Stimulated activated CD4-positive, alpha-beta T cell treated with anti-CD3 and anti-CD28 coated beads, Interleukin-12 subunit alpha, Interleukin-12 subunit beta, amount 100 ng/mL, for 48 hours (primary cell): ENCODE measurements around the gene ZFP14.
"Not testable (repeated sequence)": the region's sequence is repeated elsewhere in the genome, so short reads cannot be mapped to it uniquely, and the experiment has no call there.

ENCODE experiments used
- DNase-seq, 3 donors: peaks; one replicate each; pipeline ENCODE4 v3.0.0-alpha.2; 2020; ENCODE audit warnings: low read depth in 2 of 3, low spot score in 1 of 3

The ZFP14 gene

DNA sequence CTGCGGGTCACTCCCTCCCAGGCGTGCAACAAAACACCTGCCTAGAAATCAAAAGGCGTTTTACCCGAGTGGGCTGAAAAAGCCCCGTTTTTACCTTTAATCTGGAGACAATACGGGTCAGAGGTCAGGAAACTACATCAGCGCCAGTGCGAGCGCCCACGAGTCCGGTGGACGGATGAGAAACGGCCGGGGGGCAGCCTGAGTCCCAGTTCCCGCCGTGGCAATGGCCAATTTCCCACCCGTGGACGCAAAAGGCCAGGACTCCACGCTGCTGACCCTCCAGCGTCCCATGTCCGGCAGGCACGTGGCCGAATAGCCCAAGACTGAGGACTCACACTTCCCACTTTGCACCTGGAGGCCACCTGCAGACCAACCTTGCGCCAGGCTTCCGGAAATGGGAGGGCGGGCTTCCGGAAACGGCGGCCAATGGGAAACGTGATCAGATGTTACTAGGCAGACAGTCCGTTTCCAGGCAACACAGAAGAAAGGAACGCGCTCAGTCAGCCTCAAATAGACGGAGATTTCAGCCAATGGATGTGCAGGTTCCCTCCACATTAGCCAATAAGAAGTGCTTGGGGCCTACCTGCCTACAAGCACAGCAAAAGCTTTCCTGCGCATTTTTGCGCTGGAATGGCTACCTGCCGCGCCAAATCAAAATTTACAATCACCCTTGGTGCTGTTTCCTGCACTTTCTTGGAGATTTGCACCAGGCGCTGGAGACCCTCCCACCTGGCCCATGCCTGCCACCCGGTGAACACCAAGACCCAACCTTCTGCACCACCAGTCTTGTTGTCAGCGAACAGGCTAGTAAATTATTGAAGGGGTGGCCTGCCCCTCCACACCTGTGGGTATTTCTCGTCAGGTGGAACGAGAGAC lies 47.4 kb downstream of the ZFP14 start:
- peak; percentile 32 to 40 (median 40) for DNase-seq

DNA sequence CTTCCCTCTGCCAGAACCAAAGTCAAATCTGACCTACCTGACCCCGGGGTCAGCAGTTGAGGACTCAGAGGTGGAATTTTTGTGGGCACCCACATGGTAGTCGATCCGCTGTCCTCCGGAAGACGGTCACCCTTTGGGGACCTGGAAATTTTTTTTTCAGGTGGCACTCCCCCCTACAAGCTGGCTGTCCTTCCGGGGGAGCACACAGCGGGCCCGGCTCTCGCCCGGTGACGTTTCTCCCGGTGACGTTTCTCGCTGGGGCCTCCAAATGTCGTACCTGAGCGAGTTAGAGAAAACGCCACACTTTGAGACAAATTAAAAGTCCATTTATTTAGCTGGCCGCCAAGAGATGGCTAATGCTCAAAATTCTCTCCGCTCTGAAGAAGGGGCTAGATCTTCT lies 48.8 kb downstream of the ZFP14 start:
- DNase-seq, result no peak

DNA sequence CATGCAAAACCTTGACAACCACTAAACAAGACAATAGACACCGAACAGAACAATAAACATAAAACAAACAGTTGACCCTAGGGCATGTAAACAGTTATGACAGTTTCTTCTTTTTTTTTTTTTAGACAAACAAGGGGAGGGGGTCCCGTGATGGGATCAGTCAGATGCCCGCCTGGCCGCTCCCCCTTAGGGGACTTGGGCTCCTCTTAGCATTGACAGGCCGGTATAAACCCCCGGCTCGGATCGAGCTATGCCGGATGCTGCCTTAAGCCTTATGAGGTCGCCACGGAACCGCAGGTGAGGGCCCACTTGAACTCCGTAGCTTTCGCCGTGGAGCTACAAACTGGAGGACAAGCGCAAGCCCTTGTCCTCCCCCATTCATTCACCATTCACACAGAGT lies 49.5 kb downstream of the ZFP14 start:
- DNase-seq, result not testable (repeated sequence)

DNA sequence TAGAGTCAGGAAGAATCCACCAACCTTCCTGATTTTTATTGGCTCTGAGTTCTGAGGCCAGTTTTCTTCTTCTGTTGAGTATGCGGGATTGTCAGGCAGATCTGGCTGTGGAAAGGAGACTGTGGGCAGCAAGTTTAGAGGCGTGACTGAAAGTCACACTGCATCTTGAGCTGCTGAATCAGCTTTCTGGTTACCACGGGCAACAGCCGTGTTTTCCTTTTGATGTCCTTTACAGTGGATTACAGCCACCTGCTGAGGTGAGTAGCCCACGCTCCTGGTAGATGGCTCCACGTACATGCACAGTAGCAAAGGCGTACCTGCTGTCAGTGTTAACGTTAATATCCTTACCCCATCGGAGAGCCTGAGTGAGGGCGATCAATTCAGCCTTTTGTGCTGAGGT lies 52.4 kb downstream of the ZFP14 start:
- DNase-seq, result not testable (repeated sequence)

DNA sequence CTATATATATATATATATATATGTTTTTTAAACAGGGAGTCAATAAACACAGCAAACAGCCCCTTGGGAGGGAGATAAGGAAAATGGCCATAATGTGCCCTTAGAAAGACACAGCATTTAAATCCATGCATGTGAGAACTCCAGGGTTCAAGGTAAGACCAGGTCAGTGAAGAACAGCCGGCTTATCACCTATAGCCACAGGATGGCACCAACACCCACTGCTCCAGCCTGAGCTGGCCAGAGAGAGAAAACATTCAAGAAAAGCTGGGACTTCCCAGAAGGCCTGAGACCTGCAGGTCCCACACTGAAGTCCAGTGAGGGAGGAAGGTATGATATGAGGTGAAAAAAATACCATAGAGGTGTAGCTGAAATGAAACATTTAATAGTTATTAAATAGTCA lies 63.8 kb downstream of the ZFP14 start:
- not testable (repeated sequence) for DNase-seq

DNA sequence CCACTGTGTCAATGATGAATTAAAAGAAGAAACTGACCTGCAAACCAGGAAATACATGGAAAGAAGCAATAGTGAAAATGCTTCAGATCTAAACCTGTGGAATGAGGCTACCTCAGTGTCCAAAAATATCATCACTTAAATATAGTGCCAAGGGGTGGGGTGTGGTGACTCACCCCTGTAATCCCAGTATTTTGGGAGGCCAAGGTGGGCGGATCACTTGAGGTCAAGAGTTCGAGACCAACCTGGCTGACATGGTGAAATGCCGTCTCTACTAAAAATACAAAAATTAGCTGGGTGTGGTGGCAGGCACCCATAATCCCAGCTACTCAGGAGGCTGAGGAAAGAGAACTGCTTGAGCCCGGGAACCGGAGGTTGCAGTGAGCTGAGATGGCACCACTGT lies 64.9 kb downstream of the ZFP14 start:
- not testable (repeated sequence) for DNase-seq

DNA sequence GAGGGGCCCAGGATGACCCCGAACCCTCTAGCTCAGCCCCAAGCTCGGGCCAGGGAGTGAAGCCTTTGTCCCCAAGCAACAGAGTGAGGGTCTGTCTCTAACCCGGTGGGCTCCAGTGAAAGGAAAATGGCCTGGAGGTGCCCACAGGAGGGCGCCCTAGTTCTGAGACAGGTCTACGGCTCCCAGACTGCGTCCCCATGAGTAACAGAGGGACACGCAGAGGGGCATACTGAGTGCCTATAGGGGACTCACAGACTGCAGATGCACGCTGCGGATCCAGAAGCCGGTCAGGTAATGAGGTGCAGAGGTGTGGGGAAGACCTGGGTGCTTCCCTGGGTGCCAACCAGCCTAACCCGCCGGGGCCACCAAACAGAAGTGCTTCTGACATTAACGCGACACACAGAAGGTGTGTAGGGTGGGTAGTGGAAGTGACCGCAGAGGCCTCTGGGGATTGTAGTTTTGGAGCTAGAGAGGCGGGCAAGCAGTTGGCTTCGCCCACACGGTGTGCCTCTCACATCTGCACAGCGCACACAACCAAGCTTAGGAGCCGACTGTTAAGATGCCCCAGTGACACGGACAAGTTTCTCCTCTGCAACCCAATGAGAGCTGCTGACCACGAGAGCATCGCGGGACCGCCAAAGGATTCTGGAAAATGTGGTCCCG lies 67.8 kb downstream of the ZFP14 start:
- not testable (repeated sequence) for DNase-seq

DNA sequence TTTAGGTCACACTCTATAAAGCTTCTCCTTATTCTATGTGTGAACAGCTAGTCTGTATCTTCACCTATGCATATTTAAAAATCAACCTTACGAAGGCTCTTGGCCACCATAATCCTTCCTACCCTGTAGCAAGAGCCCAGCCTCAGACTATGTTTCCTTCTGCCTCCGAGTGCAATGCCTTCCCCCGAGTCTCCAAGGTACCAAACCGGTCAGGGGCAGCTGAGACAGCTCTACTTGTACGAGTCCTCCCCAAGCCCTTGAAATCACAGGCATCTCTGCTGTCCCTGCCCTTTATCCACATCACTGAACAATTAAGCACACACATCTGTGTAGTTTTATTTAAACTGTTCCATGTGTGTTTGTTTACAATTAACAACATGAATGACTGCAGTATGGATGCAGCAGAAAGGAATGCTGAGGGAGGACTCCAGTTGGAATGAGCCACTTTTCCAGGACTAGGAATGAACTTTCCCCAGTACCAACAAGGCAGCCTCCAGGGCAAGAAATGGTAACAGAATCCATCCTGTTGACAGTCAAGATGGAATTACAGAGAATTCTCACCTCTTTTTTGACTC lies 68.5 kb downstream of the ZFP14 start:
- not testable (repeated sequence) for DNase-seq

DNA sequence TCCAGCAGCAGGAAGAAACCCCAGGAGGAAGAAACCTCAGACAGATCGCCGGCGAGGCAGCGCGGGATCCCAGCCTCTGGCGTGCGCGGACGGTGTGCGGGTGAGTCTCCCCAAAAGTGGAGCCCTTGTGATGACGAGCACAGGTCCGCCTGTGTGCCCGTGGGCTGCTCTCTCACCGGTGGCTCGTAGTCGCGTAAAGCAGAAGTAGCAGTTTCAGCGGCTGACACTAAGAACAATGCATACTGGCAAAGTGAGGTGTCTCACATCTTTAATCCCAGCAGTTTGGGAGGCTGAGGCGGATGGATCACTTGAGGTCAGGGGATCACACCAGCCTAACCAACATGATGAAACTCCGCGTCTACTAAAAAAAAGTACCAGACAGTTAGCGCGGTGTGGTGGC lies 69.2 kb downstream of the ZFP14 start:
- DNase-seq, result not testable (repeated sequence)

DNA sequence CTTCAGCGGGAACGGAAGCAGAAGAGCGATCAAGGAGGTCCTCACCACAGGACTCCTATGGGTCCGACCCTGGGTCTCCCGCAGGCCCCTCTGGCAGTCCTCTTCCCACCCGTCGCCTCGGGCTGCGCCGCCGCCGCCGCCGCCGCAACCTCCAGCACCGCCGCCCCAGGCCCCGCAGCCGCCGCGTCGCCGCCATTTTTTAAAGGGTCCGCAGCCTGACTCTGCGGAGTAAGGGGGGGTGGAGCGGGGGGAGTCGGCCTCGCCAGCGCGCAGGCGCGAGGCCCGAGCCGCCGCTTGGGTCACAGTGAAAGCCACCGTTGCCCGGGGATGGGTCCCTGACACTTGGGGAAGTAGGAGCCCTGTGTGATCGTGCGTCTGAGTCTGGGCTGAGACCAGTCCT lies 69.7 kb downstream of the ZFP14 start:
- DNase-seq, result not testable (repeated sequence)

DNA sequence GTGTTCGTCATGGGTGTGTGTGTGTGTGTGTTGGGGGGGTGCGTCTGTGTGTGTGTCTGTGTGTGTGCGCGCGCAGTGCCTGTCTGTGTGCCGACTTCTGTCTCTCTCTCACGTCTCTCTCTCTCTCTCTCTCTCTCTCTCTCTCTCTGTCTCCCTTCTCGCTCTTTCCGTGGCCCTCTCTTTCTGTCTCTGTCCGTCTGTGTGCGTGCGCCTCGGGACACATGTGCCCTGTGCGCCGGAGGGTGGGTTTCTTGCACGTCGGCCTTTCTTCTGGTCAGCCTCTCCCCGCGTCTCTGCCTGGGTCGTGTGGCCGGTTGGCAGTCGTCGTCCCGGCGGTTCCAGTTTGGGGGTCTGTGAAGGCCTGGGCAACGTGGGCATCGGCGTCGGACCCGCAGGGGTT lies 86.7 kb downstream of the ZFP14 start:
- DNase-seq, result not testable (repeated sequence)
